ENCODE measurements around the gene ZWILCH.

The ZWILCH gene

GRCh38 chr15:66481107-66481856, 23.8 kb upstream of the ZWILCH start:
- POLR2A ChIA-PET (ENCODE audit: low non-redundant PET) = no interaction called here
- H3K27ac ChIP-seq = no peak overlapping the region
- CTCF ChIA-PET = interaction anchor here (1.0 kb wide), 1 partner anchor 16 kb away, joined by 4 read pairs; the partner anchor contains the start of gene SNAPC5
- TF ChIP-seq CTCF (conservative IDR thresholded peaks at IDR 0.05; ENCODE audit: low read depth) = no peak
- peak; percentile 90 for DNase-seq (ENCODE audit: low spot score)

- DNase-seq (ENCODE audit: low spot score) = no peak
- no peak for TF ChIP-seq CTCF (conservative IDR thresholded peaks at IDR 0.05; ENCODE audit: low read depth)
- peak overlapping the region; percentile 49 for H3K27ac ChIP-seq
- CTCF ChIA-PET = interaction anchor here (1.0 kb wide), 1 partner anchor 15 kb away, joined by 4 read pairs; the partner anchor contains the start of gene SNAPC5
- POLR2A ChIA-PET (ENCODE audit: low non-redundant PET) = interaction anchor here (0.6 kb wide), 1 partner anchor 35 kb away, joined by 3 read pairs; no protein-coding TSS in a partner anchor
These were observed 22.6 kb upstream of the ZWILCH start for GRCh38 chr15:66482539-66482938.

- POLR2A ChIA-PET (ENCODE audit: low non-redundant PET) = no interaction called here
- TF ChIP-seq CTCF (conservative IDR thresholded peaks at IDR 0.05; ENCODE audit: low read depth) = no peak
- no peak for DNase-seq (ENCODE audit: low spot score)
- H3K27ac ChIP-seq = peak overlapping the region; percentile 49
- CTCF ChIA-PET = no interaction called here
These were observed 22.0 kb upstream of the ZWILCH start for GRCh38 chr15:66483131-66483566.

- no peak overlapping the region for H3K27ac ChIP-seq
- no peak for TF ChIP-seq CTCF (conservative IDR thresholded peaks at IDR 0.05; ENCODE audit: low read depth)
- no peak for DNase-seq (ENCODE audit: low spot score)
- POLR2A ChIA-PET (ENCODE audit: low non-redundant PET) = no interaction called here
- CTCF ChIA-PET = interaction anchor here (1.0 to 1.6 kb wide), 2 partner anchors 11 to 14 kb away, joined by 3 to 5 read pairs; no protein-coding TSS in a partner anchor
These were observed 20.5 kb upstream of the ZWILCH start for GRCh38 chr15:66484539-66485112.

GRCh38 chr15:66486887-66487286, 18.2 kb upstream of the ZWILCH start:
- POLR2A ChIA-PET (ENCODE audit: low non-redundant PET) = no interaction called here
- TF ChIP-seq CTCF (conservative IDR thresholded peaks at IDR 0.05; ENCODE audit: low read depth) = no peak
- CTCF ChIA-PET = interaction anchor here (0.6 to 0.7 kb wide), 2 partner anchors 10 to 98 kb away, joined by 3 to 6 read pairs; no protein-coding TSS in a partner anchor
- H3K27ac ChIP-seq = no peak overlapping the region
- DNase-seq (ENCODE audit: low spot score) = no peak

- CTCF ChIA-PET = no interaction called here
- no peak for DNase-seq (ENCODE audit: low spot score)
- POLR2A ChIA-PET (ENCODE audit: low non-redundant PET) = no interaction called here
- H3K27ac ChIP-seq = no peak overlapping the region
- no peak for TF ChIP-seq CTCF (conservative IDR thresholded peaks at IDR 0.05; ENCODE audit: low read depth)
These were observed 16.6 kb upstream of the ZWILCH start for GRCh38 chr15:66488525-66488924.
